Osteoblast (primary cell): Measurements from ENCODE around the gene RUNX2. TPM values are rescaled to one million over a fixed set of nuclear protein-coding genes. Genes with fewer than 3 reads are reported as not detected.

Experiments used
- DNase-seq: peaks from one replicate; pipeline ENCODE4 v3.0.0; 2011; ENCODE audit warnings: low spot score, mixed read lengths; ENCODE audit not compliant: insufficient read length; ENCODE audit errors: missing footprints
- H2AFZ ChIP-seq: 2 replicates; pipeline ENCODE4 v1.6.0; 2011; ENCODE audit warnings: mild to moderate bottlenecking, low read length
- H3K27ac ChIP-seq: 2 replicates; pipeline ENCODE4 v1.5.1; 2011; ENCODE audit warnings: mild to moderate bottlenecking, low read depth, low read length, moderate library complexity
- H3K27me3 ChIP-seq: 2 replicates; pipeline ENCODE4 v1.6.0; 2012; ENCODE audit warnings: mild to moderate bottlenecking, control low read depth, inconsistent platforms, low read length, moderate library complexity; ENCODE audit not compliant: insufficient read depth
- H3K36me3 ChIP-seq: 2 replicates; pipeline ENCODE4 v1.5.1; 2011; ENCODE audit warnings: mild to moderate bottlenecking, low read length, control low read depth, moderate library complexity; ENCODE audit not compliant: insufficient read depth
- H3K4me1 ChIP-seq: 2 replicates; pipeline ENCODE4 v1.5.1; 2011; ENCODE audit warnings: mild to moderate bottlenecking, low read length, control low read depth, moderate library complexity; ENCODE audit not compliant: insufficient read depth
- H3K4me2 ChIP-seq: 2 replicates; pipeline ENCODE4 v1.6.0; 2011; ENCODE audit warnings: mild to moderate bottlenecking, low read length; ENCODE audit not compliant: insufficient read depth
- H3K4me3 ChIP-seq: fragments of 200-600 bp; sonication (generic); 3 replicates; pipeline ENCODE4 v1.5.1; 2012; ENCODE audit warnings: mild to moderate bottlenecking, low read length, inconsistent platforms; ENCODE audit not compliant: insufficient read depth
- H3K79me2 ChIP-seq: 2 replicates; pipeline ENCODE4 v1.6.0; 2012; ENCODE audit warnings: mild to moderate bottlenecking, low read length, control low read depth, inconsistent platforms; ENCODE audit not compliant: insufficient read depth
- H3K9me3 ChIP-seq: 2 replicates; pipeline ENCODE4 v1.5.1; 2011; ENCODE audit warnings: low read depth, low read length, control low read depth
- H4K20me1 ChIP-seq: 2 replicates; pipeline ENCODE4 v1.6.0; 2012; ENCODE audit warnings: mild to moderate bottlenecking, low read length, control low read depth; ENCODE audit not compliant: insufficient read depth
- CTCF ChIP-seq: IDR thresholded peaks from 2 replicates; pipeline ENCODE4 v1.5.1; 2011; ENCODE audit warnings: mild to moderate bottlenecking, low read depth, low read length, moderate library complexity; ENCODE audit errors: extremely low read depth
- total RNA-seq: library from RNA; depleted of rRNA; stranded (reverse); fragments of >200 nt; gene quantifications from 2 replicates; pipeline ENCODE4 v1.2.3, GENCODE V29; 2012

Gene RUNX2
- total RNA-seq, 1 donor, result 30.0 TPM

DNA sequence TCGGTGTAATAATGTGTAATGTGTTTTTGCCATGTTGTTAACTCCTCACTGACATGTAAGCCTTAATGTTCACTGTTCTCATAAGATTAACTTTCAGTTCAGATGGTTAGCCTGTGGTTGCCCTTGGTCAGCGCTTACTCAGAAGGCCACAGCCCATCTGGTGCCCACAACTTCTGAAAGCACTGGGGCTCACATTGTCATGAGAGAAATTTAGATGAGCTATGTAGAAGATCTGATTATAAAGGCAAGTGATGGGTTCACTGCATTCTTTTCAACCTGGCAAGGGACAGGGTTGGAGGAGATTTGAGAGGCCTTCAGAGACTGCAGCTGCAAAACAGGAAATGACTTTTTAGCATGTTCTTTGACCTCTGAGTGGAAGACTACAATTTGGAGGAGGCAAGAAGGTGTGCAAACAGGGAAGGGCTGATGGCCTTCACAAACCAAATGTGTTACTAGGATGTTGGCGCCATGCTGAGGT lies 291.9 kb downstream of the RUNX2 start:
- H3K27ac ChIP-seq, result peak overlapping the region; percentile 56
- no peaks in the 10 kb centered on the region for H3K36me3 ChIP-seq

DNA sequence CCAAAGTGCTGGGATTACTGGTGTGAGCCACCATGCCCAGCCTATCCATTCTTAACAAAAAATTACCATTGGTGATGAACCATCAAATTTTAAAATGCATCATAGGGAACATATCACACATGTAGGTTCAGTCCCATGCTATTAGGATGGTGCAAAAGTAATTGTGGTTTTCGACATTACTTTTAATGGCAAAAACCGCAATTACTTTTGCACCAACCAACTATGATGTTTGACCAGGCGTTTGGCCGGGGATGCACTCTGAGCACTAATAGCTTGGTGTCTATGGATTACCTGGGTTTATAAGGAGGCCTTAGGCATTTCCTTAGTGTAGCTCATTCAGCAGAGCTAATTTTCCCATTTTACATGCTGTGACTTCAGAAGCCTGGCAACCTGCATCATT lies 296.1 kb downstream of the RUNX2 start:
- Histone ChIP-seq H3K9me3 (no peaks in the 10 kb centered on the region), H3K4me1 (peaks cover 44% of the 10 kb centered on the region), H2AFZ (no peak overlapping the region), H3K79me2 (no peaks in the 10 kb centered on the region), H3K4me3 (no peak overlapping the region), H4K20me1 (no peaks in the 10 kb centered on the region), H3K27ac (no peak overlapping the region), H3K27me3 (no peaks in the 10 kb centered on the region), H3K36me3 (no peaks in the 10 kb centered on the region), H3K4me2 (no peak overlapping the region)
- no peak for TF ChIP-seq CTCF
- DNase-seq, result no peak

More for the DNA sequence above, 291.9 kb downstream of the RUNX2 start:
- H3K4me1 ChIP-seq, result peaks cover 37% of the 10 kb centered on the region
- peak overlapping the region; percentile 17 for H3K4me2 ChIP-seq
- no peak for TF ChIP-seq CTCF
- DNase-seq, result peak; percentile 21
- H3K79me2 ChIP-seq, result no peaks in the 10 kb centered on the region
- H3K9me3 ChIP-seq, result no peaks in the 10 kb centered on the region
- H3K4me3 ChIP-seq, result no peak overlapping the region
- H2AFZ ChIP-seq, result no peak overlapping the region
- H3K27me3 ChIP-seq, result no peaks in the 10 kb centered on the region
- H4K20me1 ChIP-seq, result no peaks in the 10 kb centered on the region

DNA sequence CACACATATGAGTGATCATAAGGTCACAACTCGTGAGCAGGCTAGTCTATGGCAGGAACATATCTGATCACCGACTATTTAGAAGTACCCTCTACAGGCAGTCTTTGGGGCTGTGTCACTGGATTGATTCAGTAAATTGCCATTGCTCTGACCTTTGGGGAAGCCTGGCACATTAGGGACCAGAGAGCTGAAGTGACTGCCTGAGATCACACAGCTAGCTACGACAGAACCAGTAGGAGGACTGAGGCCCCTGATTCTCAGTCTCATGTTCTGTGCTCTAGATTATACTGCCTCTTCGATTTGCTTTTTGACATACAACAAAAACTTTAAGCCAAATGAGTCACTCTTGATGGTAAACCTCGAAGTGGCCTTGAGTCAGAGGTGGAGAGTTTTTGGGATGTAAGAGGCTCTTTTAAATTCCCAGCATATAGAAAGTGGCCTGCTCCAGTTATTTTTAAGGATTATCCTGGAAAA lies 297.1 kb downstream of the RUNX2 start:
- no peak for TF ChIP-seq CTCF
- no peak overlapping the region for H3K4me3 ChIP-seq
- no peak for DNase-seq
- H4K20me1 ChIP-seq, result no peaks in the 10 kb centered on the region
- H3K36me3 ChIP-seq, result no peaks in the 10 kb centered on the region
- no peaks in the 10 kb centered on the region for H3K79me2 ChIP-seq
- H3K9me3 ChIP-seq, result no peaks in the 10 kb centered on the region
- H2AFZ ChIP-seq, result peak overlapping the region; percentile 31
- H3K27ac ChIP-seq, result peak overlapping the region; percentile 93
- no peaks in the 10 kb centered on the region for H3K27me3 ChIP-seq
- H3K4me2 ChIP-seq, result peak overlapping the region; percentile 73
- peaks cover 35% of the 10 kb centered on the region for H3K4me1 ChIP-seq

- Histone ChIP-seq H3K9me3 (no peaks in the 10 kb centered on the region), H3K4me3 (peak overlapping the region; percentile 21), H3K27ac (peak overlapping the region; percentile 93), H4K20me1 (no peaks in the 10 kb centered on the region), H3K36me3 (no peaks in the 10 kb centered on the region), H3K79me2 (no peaks in the 10 kb centered on the region), H3K4me1 (peaks cover 41% of the 10 kb centered on the region), H3K4me2 (peak overlapping the region; percentile 73), H3K27me3 (no peaks in the 10 kb centered on the region), H2AFZ (peak overlapping the region; percentile 75)
- TF ChIP-seq CTCF, result no peak
- peak; percentile 87 for DNase-seq
Measured at GRCh38 chr6:45626087-45626891, 298.2 kb downstream of the RUNX2 start.
